SU-DHL-6 (cell line): Measurements from ENCODE around the gene KCTD16.

Experiments used
- H2AFZ ChIP-seq: fragments of 200-600 bp; sonication (generic); 2 replicates; pipeline ENCODE4 v1.6.1; 2014; ENCODE audit warnings: low read depth, mild to moderate bottlenecking, moderate library complexity, mixed read lengths, antibody characterized with exemption, low read length; ENCODE audit not compliant: severe bottlenecking
- H3F3A ChIP-seq: fragments of 200-600 bp; shearing (Covaris generic); 2 replicates; pipeline ENCODE4 v1.6.0; 2016; ENCODE audit warnings: antibody characterized with exemption, mild to moderate bottlenecking; ENCODE audit not compliant: insufficient read depth
- H3K27ac ChIP-seq: fragments of 200-600 bp; sonication (generic); 2 replicates; pipeline ENCODE4 v1.5.1; 2016; ENCODE audit warnings: low read depth, mild to moderate bottlenecking, low read length, moderate library complexity, mixed read lengths
- H3K27me3 ChIP-seq: fragments of 200-600 bp; sonication (generic), shearing (Covaris generic); 2 replicates; pipeline ENCODE4 v1.6.0; 2014; ENCODE audit warnings: mild to moderate bottlenecking, low read length
- H3K36me3 ChIP-seq: fragments of 200-600 bp; sonication (generic); 2 replicates; pipeline ENCODE4 v1.6.1; 2014; ENCODE audit warnings: mild to moderate bottlenecking, low read length, mixed read lengths
- H3K4me2 ChIP-seq: fragments of 300-600, 200-600 bp; shearing (Covaris generic), sonication (generic); 2 replicates; pipeline ENCODE4 v1.6.0; 2014; ENCODE audit warnings: low read length, low read depth, mild to moderate bottlenecking; ENCODE audit not compliant: poor library complexity, severe bottlenecking
- H3K4me3 ChIP-seq: fragments of 200-600 bp; sonication (generic); 2 replicates; pipeline ENCODE4 v1.5.1; 2014; ENCODE audit warnings: antibody characterized with exemption, low read length, mild to moderate bottlenecking, mixed read lengths; ENCODE audit not compliant: insufficient read depth, poor library complexity, severe bottlenecking
- H3K79me2 ChIP-seq: fragments of 200-600 bp; sonication (generic); 2 replicates; pipeline ENCODE4 v1.6.1; 2014; ENCODE audit warnings: mild to moderate bottlenecking, low read length, moderate library complexity; ENCODE audit not compliant: insufficient read depth
- H3K9ac ChIP-seq: fragments of 200-600 bp; sonication (generic); 2 replicates; pipeline ENCODE4 v1.7.0; 2014; ENCODE audit warnings: mild to moderate bottlenecking, low read length
- H3K9me2 ChIP-seq: fragments of 200-600 bp; sonication (generic); replicated peaks from 2 replicates; pipeline ENCODE4 v1.6.1; 2014; ENCODE audit warnings: low read length; ENCODE audit not compliant: insufficient read depth
- H3K9me3 ChIP-seq: fragments of 200-600 bp; sonication (generic); 2 replicates; pipeline ENCODE4 v1.6.1; 2014; ENCODE audit warnings: low read length, mixed read lengths; ENCODE audit not compliant: insufficient read depth
- H4K20me1 ChIP-seq: fragments of 200-600 bp; sonication (generic); 2 replicates; pipeline ENCODE4 v1.6.1; 2014; ENCODE audit warnings: low read depth, mild to moderate bottlenecking, antibody characterized with exemption, low read length, moderate library complexity, mixed read lengths
- CTCF ChIP-seq: fragments of 200-600 bp; sonication (generic); IDR thresholded peaks from one replicate; pipeline ENCODE4 v1.5.1; 2017; ENCODE audit warnings: antibody characterized with exemption, mild to moderate bottlenecking, low read length, moderate library complexity; ENCODE audit not compliant: insufficient read depth, poor library complexity, severe bottlenecking
- EZH2phosphoT487 ChIP-seq: fragments of 200-600 bp; sonication (generic), shearing (Covaris generic); conservative IDR thresholded peaks from 2 replicates; pipeline ENCODE4 v1.6.1; 2018; ENCODE audit warnings: mild to moderate bottlenecking, antibody characterized with exemption, low read length, moderate library complexity, mixed read lengths

Gene KCTD16

DNA sequence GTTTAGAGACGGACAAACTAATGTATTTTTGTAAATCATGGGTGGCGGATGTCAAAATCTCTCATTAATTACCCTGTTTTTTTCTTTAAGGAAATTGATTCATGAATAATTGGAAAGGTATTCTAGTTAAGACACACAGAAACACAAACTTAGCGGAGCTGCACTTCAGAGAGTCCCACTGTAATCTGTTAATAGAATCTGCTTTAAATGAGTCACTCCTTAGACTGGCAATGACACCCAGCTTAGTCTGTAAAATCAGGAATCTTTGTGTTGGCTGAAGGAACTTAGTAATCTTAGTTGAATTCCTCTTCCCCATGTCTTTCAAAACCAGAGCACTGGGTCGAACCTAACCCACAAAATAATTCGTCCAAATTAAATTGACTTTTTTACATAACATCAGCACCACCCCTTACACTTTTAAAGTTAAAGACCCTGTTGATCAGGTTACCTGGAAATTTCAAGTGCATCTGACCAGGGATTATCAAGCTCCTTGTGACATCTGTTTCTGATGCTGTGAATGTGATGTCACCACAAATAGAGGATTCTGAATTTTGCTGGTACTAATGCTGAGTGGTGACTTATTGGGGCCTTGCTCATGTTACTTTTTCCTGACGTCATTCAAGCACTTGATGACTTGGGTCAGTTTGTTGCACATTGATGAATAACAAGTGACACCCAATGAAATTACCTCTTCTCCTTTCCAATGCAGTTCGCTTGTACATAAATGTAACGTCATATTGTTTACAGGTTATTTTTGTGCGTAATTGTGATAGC is 313.6 kb downstream of the KCTD16 start:
- Histone ChIP-seq H3K9me2 (no peaks in the 10 kb centered on the region), H4K20me1 (no peaks in the 10 kb centered on the region), H3K9ac (no peak overlapping the region), H3K4me3 (no peak overlapping the region), H2AFZ (no peak overlapping the region), H3K9me3 (no peaks in the 10 kb centered on the region), H3F3A (no peaks in the 10 kb centered on the region), H3K27ac (no peak overlapping the region), H3K36me3 (no peaks in the 10 kb centered on the region), H3K4me2 (no peak overlapping the region), H3K27me3 (no peaks in the 10 kb centered on the region), H3K79me2 (no peaks in the 10 kb centered on the region)
- TF ChIP-seq CTCF (no peak), EZH2phosphoT487 (no peak)

- H3K36me3 ChIP-seq: no peaks in the 10 kb centered on the region
- H3K79me2 ChIP-seq: no peaks in the 10 kb centered on the region
- H3K9me3 ChIP-seq: no peaks in the 10 kb centered on the region
- no peak overlapping the region for H3K9ac ChIP-seq
- H2AFZ ChIP-seq: no peak overlapping the region
- no peak overlapping the region for H3K27ac ChIP-seq
- no peaks in the 10 kb centered on the region for H3K9me2 ChIP-seq
- no peaks in the 10 kb centered on the region for H4K20me1 ChIP-seq
- H3K4me3 ChIP-seq: no peak overlapping the region
- no peak overlapping the region for H3K4me2 ChIP-seq
- TF ChIP-seq CTCF (no peak), EZH2phosphoT487 (no peak)
- H3F3A ChIP-seq: no peaks in the 10 kb centered on the region
- H3K27me3 ChIP-seq: no peaks in the 10 kb centered on the region
Measured at GRCh38 chr5:144485540-144485939, 314.9 kb downstream of the KCTD16 start.

DNA sequence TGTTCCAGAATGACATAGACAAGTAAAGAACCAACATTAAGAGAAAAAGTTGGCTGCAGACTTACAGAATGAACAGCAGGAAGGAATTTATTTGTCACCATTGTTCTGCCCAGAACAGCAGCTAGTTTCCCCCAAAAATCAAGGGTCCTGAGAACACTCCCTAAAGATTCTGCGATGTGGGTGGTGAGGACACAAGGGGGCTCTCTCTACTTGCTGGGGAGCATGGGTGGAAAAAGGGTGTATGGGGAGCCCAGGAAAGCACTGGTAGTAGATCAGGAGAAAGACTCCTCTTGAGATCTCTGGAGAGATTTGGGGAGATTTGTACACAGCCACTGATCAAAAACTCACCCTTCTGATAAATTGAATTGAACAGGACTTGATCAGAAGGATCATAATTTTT is 316.5 kb downstream of the KCTD16 start:
- H3K4me3 ChIP-seq: no peak overlapping the region
- no peak overlapping the region for H3K27ac ChIP-seq
- H3K27me3 ChIP-seq: no peaks in the 10 kb centered on the region
- no peak overlapping the region for H3K4me2 ChIP-seq
- H3K9me2 ChIP-seq: no peaks in the 10 kb centered on the region
- no peaks in the 10 kb centered on the region for H3K36me3 ChIP-seq
- no peaks in the 10 kb centered on the region for H3K9me3 ChIP-seq
- H3F3A ChIP-seq: no peaks in the 10 kb centered on the region
- H2AFZ ChIP-seq: no peak overlapping the region
- no peak overlapping the region for H3K9ac ChIP-seq
- no peaks in the 10 kb centered on the region for H4K20me1 ChIP-seq
- TF ChIP-seq CTCF (no peak), EZH2phosphoT487 (no peak)
- H3K79me2 ChIP-seq: no peaks in the 10 kb centered on the region
